NCI-H82 treated with DMSO at 0.1 percent for 48 hours (cell line): ENCODE measurements around the gene MYOD1.

Experiments
- DNase-seq: peaks from one replicate; lab custom pipeline; 2025; ENCODE audit not compliant: unreplicated experiment; lab: John Stamatoyannopoulos, UW

MYOD1 gene

DNA sequence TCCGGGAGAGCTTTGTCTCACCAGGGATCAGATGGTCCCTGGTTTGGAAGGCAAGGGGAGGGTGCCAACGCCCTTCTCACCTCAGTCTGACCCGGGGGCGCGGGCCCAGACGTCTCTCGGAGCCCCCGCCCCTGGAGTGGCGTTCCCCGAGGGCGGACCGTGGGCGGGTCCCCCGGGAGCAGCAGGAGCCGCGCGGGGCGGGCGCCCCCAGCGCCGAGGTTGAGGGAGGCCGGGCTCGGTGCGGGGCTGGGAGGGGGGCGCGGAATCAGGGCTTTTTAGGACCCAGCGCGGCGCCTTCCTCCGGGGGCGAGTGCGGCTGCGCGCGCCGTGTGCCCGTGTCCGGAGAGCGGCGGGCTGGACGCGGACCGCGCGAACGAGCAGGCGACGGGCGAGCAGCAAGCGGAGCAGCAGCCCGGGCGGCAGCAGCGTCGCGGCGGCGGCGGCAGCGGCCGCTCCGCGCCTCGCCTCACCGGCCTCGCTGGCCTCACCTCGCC lies 15.1 kb downstream of the MYOD1 start, which contains the start of gene KCNC1:
Gene KCNC1, plus strand, starts transcription at position 364 of the 494 bp plus-strand sequence. CDS start 1,222 bp downstream, outside the sequence.
- peak; percentile 17 for DNase-seq

DNA sequence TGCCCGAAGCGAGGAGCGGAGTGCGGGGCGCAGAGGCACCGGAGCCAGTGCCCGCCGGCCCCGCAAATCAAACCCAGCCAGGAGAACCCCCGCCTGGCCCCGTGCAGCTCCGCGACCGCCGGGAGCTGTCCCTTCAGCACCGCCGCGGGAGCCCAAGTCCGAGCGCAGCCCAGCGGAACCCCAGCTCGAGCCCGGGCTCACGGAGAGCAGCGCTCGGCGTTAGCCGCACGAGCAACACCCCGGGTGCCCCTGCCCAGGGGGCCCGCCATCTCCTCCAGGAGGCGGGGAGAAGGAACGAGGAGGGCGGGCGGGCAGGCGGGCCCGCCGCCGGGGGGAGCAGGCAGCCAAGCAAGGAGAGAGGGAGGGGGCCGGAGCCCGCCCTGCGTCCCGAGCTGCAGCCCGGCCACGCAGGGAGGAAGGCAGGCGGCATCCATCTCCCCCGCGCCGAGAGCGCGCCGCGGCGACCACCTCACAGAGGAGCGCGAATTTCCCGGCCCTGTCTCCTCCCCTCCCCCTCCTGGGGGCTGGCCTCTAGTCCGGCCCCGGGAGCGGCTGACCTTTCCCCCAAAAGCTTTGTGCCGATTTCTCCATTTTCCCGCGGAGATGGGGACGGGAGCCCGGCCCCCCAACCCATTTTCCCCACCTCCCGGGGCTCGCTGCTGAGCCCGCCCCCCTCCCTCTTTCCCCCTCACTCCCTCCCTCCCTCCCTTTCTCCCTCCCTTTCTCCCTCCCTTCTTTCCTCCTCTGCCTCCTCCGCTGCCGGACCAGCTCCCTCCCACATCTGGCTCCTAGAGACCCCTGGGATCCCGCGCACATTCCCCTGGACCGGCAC lies 15.8 kb downstream of the MYOD1 start:
- peak; percentile 11 for DNase-seq

DNA sequence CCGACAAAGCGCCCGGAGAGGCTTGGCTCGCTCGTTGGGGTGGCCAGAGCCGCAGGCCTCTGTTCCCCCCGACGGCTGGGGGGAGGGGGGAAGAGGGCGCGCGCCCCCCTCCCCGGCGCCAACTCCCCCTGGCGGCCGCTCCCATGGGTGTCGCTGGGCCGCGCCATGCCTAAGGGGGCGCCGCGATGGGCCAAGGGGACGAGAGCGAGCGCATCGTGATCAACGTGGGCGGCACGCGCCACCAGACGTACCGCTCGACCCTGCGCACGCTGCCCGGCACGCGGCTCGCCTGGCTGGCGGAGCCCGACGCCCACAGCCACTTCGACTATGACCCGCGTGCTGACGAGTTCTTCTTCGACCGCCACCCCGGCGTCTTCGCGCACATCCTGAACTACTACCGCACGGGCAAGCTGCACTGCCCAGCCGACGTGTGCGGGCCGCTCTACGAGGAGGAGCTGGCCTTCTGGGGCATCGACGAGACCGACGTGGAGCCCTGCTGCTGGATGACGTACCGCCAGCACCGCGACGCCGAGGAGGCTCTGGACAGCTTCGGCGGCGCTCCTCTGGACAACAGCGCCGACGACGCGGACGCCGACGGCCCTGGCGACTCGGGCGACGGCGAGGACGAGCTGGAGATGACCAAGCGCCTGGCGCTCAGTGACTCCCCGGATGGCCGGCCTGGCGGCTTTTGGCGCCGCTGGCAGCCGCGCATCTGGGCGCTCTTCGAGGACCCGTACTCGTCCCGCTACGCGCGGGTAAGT lies 16.6 kb downstream of the MYOD1 start:
- DNase-seq, result no peak

DNA sequence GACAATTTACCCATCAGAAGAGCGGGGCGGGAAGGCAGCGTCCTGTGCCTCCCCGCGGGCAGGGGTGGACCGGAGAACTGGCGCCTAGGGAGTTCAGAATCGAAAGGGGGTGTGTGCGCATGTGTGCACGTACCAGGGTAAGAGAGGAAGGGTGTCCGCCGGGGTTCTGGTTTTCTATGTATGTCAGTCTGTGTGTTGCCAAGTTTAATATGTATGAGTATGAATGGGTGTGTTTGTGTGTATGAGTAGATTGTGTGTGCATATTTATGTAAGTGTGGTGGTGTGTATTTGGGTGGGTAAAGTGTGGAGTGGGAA lies 17.2 kb downstream of the MYOD1 start:
- no peak for DNase-seq

DNA sequence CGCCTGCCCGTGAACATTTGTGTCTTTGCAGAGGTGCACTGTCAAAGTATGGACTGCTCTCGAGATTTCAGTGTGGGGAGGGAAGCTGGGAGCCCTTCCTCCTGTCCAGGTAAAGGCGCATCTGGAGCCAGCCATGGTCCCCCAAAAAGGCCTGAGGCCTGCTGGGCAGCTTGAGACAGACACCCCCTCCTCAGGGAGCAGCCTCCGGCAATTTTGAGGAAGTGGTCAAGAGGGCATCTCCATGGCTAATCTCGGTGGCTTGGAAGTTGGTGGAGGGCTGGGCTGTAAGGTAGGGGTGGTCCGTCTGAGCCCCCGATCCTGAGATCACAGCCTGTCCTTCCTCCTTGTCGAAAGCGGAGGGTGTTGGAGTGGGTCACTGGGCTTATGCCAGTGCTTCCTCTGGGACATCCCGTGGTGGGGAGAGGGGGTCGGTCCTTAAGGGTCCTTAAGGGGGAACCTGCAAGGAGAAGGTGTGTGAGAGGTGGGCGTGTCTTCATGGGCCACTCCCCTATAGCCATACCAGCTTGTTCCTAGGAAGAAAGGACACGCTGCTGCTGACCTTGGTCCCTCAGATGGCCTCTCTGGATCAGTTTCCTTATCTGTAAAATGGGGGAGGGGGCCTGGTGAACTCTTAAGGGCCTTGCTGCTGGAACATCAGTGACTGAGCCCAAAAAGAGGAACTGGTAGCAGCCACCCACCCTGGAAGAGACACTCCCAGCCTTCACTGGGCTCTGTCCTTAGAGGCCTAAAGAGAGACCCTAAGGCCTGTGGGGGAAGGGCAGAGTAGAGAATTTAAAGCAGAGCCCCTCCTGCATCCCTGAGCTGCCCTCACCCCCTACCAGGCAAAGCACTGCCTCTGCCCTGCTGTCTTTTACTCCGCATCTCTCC lies 17.8 kb downstream of the MYOD1 start:
- no peak for DNase-seq

DNA sequence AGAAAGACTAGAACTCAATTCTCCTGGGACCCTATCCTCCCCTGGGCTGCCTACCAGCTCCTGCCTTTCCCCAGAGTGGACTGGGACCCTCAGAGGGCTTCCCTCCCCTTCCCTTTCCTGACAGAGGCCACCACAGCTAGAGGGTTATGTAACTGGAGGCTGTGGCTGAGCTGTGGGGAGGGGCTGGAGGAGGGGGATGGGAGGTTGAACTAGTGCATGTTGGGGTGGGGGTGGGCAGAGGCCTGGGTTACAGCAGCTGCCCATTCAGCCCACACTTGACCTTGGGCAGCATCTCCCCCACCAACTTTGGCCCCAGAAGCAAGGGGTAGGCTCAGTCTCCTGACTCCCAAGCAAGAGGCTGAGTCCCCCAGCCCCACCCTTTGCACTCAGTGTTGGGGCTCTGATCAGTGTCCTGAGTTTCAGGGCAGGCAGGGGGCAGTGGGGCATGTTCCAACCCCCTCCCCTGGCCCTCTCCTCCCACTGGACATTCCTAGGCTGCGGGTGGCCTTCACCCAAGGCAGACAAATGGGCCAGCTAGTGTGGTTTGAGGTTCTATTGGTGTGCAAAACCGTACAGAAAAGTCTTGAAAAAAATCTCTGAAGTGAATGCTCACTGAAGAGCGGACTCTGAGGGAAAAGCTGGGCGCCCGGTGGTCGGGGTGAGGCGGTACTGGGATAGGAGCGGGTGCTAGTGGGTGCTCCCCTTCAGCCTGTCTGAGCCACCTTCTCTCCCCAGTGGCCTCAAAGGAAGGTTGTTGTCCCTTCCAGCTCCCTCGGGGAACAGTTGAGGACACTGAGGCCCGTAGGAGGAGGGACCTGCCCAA lies 19.0 kb downstream of the MYOD1 start:
- no peak for DNase-seq

DNA sequence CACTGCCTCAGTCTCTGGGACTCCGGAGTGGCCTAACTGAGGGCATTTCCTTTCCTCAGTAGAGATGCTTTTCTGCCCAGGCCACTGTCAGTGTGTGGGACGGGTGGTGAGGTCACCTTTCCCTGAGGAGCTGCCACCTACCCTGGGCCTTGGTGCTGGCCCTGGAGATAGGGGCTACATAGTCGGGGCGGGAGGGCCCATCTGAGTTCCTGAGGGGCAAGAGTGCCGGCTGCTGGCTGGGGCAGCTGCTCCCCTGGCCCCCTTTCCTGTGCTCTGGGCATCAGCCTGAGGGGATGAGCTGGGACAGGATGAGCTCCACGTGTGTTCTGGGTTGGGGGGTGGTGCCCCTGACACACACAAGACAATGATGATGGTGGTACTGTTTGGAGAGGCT lies 20.6 kb downstream of the MYOD1 start:
- DNase-seq, result no peak

DNA sequence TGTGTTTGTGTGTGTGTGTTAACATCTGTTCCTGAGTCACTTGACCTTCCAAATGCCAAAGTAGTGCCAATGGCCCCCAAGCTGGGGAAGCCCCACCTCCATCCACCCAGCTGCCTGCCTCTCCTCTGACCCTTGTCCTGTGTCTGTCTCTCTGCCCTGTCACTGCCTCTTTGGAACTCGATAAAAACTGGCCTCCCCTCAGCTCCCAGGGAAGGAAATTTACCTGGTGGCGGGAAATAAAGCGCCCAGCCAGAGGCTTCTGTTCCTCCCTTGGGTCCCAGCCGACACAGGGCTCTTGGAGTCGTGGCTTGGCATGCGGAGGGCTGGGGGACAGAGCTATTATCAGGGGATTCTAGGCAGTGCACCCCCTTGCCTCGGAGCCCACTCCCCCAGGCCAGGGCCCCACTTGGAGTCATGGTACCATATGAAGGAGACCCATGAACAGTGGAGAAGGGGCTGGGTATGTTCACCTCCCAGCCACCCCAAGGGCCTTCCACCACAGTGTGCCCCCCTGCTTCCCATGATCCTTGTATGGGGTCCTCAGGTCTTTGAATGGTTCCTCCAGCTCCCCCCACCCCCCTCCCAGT lies 21.4 kb downstream of the MYOD1 start:
- DNase-seq, result no peak

DNA sequence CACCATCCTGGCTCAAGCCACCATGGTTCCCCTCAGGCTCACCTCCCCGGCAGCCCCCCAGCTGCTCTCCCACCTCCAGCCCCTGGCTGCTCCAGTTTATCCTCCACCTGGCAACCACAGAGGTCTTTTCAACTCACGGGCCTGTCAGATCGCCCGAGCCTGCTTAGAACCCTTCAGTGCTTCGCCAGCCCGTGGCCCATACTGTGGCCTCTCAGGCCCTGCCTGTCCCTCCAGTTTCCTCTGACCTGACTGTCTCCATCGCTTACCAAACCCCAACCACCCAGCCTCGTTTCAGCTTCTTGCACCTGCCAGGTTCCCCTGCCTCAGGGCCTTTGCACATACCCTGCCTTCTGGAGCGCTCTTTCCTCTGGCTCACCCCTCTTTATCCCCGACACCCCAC lies 22.1 kb downstream of the MYOD1 start:
- DNase-seq, result no peak

DNA sequence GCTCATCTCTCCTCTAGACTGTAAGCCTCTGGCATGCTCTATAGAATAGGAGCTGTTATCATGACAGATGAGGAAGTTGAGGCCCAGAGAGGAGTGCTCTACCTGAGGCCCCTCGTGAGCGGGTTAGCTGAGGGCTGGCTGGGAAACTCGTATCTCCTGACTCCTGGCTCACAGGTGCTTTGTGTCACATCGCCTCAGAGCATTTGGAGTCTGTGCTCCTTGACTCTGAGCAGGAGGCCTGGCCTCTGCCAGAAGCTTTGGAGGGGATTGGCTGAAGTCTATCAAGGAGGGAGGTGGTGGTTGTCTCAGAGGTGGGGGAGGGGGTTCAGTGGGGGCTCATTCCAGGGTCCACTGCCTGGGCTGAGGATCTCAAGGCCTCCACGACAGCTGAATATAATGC lies 22.6 kb downstream of the MYOD1 start:
- no peak for DNase-seq

DNA sequence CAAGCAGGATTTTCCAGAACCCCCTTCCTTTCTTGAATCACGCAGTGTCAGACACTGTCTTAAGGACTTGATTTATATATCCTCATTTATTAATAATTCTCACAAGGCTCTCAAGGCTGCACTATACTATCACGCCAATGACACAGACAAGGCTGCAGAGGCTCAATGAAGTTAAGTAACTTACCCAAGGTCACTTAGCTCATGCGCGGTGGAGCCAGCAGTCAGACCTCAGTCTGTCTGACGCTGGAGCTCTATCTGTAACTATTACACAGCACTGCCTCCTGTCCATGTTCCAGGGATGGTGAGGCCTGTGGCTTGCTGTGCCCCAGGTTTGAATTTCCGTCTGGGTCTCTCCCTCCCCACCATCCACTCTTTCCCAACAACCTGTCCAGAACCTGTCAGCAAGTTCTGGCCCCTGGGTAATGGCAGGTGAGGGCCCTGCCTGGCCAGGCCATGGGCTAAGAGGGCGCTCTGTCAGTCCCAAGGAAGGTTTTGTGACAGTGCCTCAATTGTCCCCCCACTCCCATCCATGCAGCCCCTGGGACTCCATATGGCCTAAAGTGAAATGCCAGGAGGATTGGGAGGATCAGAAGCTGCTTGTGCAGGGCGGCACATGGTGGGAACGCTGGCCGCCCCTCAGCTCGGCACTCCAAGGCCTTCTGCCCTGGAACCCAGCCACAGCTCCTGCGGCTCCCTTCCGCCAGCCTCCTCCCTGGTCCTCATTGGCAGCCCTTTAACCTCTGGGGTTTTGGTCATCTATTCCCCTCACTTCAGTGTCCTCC lies 23.8 kb downstream of the MYOD1 start:
- DNase-seq, result no peak

DNA sequence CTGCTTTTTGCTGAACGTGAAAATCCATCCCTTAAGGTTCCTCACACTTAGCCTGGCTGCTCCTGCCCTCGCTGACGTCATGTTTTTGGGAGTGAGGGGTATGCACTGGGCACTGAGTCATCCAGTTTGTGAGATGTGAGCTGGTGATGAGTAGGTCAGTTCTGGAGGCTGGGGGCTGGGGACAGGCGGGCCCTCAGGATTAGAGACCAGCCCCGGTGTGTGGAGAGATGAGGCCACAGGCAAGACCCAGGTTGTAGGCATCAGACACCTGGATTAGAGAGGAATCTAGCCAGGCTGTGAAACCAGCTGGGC lies 24.4 kb downstream of the MYOD1 start:
- no peak for DNase-seq

DNA sequence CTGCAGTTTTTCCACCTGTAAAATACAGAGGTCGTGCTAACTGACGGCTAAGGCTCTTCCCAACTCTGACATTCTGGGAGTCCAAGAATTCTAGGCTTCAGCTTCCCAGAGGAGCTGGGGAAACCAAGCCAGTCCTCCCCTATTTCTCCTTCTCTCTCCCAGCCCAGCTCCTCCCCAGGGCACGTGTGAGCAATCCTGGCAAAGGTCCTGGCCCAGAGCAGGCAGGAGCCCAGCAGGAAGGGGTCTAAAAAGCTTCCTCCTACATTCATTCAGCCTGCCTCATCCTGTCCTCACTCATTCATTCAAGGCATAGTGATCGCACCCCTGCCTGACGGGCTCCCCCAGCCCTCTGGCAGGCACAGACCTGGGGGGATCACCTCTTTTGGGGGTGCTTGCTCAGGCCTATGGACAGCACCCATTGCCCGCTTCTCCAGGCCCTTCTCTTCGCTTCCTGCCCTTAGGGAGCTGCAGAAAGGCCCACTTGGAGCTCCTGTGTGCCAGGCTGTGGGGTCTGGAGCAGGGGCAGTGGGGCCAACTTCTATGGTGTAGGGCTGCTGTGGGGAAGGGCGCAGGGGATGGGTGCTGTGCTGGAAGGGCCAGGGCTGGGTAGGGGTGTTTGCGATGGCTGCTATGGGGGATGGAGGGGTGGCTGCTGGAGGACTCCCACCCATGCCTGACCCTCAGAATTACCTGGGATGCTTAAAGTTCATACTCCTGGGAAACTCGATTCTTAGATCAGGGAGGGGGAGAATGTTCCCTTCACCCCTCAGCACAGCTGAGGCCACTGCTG lies 25.0 kb downstream of the MYOD1 start:
- DNase-seq, result no peak

DNA sequence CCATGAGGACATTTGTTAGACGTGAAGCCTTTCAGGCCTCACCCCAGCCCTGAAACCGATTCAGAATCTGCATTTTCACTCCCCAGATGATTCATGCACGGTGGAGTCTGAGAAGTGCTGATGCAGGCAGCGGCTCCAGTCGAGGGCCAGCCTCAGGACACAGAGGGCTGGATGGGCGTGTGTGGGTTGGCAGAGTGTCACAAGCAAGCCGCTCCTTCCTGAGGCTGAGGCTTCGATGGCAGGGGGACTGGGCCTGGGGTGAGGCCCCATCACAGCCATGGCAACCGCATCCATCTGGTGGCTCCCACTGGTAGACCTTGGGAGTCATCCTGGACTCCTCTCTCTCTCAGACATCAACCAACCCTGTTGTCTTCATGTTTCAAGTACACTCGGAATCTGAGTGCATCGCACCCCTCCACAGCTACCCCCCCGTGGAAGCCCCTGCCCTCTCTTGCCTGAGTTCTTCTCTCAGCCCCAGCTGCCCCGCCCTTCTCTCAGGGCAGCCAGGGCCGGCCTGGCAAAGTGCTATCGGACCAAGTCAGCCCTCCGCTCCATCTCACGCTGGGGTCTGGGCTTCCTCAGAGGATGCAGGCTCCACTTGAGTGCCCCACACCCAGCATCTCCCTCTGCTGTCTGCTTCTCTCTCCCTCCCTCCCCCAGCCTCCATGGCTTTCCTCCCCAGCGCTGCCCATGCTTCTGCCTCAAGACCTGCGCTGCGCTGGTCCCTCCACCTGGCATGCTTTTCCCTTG lies 25.8 kb downstream of the MYOD1 start:
- DNase-seq, result no peak

DNA sequence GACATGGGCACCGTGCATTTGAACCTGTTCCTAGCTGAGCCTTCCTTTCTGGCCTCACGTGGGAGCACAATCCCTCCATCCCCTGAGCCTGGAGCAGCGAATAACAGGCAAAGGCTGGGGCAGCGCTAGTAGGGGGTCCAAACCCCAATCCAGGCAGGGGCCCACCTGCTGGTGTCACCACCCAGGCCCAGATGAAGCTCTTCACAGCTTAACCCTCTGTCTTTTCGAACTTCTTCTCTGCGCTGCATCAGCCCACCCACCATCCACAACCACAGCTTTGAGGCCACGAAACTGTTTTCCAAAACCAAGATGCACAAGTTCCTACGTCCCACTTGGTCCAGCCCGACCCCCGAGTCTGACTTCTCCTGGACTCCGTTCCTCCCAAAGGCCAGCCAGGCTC lies 26.7 kb downstream of the MYOD1 start:
- DNase-seq, result no peak

DNA sequence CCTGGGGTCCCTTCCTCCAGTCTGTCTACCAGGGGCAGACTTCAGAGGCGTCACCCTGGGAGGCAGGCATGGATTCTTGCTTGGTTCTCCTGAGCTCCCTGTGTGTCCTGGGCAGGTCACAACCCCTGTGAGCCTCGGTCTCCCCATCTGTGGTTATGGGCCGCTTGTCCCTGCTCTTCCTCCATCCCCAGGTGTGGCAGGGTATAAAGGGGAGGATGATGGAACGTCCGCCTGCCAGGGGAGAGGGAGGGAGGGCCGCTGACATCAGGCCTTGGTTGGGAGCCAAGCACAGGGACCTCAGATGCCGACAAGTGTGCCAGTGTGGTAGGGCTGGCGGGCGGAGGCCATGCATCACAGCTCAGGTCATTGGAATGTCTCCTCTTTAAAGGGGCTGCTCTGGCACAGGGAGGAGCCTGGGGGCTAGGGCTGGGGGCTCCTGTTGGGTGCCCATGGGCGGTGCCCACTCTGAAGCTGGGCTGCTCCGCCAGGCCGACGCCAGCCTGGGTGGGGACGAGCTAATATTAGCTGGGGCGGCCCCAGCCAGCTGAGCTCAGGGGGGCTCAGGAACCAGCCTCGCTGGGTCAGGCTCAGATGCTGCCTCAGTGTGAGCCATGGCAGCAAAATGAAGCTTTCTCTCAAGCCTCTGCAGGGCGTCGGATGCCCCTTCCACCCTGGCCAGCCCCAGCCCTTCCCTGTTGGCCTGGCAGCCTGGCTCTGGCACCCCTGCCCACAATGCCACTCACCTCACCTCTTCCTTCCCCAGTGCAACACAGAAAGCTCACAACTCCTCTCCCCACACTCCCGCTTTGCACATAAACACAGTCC lies 28.0 kb downstream of the MYOD1 start:
- DNase-seq, result no peak

DNA sequence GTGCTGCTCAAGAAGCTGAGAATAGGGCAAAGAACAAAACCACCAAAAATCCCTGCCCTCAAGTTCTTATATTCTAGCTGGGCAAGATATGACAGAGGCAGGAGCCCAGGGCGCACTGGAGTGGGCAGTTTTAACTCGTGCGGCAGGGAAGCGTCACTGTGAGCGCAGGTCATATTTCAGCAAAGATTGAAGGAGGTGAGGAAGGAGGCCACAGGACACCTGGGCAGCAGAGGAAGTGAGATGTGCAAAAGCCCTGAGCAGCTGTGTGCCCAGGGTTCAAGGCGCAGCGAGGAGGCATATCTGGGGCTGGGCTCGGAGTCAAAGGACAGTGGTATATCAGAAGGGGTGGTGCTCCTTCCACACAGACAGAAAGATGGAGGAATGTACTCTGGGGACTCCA lies 28.7 kb downstream of the MYOD1 start:
- DNase-seq, result no peak
